Measurements from ENCODE around the gene CHRM1.

Gene CHRM1

DNA sequence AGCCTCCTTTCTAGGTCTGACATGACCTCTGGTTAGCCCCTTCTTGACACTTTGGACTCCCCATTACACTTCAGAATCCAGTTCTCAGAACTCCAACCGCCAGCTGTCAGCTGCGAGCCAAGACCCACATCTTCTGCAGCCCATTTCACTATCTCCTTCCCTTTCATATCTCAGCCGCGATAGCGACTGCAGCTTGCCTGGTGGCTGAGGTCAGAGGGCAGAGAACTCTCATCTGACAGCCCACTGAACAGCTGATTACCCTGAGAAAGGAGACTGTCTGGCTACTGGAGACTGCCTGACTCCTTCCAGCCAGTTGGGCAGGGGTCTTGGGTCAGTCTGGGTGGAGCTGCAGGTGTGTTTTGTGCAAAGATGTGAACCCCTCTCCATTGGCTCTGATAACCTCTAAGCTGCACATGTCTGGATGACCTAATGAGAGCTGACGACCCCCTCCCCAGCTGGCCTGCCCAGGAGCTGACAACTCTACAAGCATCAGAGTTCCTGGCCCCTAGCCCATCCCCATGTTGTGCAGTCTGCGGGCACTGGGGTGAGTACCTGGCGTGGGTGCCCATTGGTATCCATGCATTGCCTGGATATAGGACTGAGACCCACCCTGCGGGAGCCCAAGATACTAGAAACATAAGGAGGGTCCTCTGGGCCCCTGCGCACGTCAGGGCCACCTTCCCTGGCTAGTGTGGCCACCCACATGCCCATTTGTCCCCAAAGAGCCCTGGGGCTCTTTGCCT lies 1.1 kb downstream of the CHRM1 start:
- H3K4me3 ChIP-seq (ENCODE audit: low read depth, low read length): no peak overlapping the region
- TF ChIP-seq, protein P1, sequence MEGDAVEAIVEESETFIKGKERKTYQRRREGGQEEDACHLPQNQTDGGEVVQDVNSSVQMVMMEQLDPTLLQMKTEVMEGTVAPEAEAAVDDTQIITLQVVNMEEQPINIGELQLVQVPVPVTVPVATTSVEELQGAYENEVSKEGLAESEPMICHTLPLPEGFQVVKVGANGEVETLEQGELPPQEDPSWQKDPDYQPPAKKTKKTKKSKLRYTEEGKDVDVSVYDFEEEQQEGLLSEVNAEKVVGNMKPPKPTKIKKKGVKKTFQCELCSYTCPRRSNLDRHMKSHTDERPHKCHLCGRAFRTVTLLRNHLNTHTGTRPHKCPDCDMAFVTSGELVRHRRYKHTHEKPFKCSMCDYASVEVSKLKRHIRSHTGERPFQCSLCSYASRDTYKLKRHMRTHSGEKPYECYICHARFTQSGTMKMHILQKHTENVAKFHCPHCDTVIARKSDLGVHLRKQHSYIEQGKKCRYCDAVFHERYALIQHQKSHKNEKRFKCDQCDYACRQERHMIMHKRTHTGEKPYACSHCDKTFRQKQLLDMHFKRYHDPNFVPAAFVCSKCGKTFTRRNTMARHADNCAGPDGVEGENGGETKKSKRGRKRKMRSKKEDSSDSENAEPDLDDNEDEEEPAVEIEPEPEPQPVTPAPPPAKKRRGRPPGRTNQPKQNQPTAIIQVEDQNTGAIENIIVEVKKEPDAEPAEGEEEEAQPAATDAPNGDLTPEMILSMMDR (IDR thresholded peaks at IDR 0.05; ENCODE audit: borderline replicate concordance, insufficient read depth, low read depth, low read length): no peak

DNA sequence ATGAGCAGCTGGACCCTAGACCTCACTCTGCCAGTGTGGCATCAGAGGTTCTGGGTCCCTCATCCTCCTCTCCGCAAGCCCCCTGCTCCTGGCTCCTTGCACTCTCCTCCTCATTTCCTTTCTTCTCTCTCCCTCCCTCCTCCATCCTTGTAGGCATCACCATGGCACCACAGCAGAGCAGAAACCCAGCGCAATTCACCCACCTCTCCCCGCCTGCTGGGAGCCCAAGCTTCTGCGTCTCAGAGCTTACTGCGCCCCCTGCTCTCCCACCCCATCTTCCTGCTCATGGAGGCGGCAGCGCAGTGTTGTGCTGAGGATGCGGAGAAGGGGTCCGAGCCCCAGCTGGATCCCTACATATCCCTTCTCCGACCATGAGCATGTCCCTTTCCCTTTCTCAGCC lies 1.7 kb downstream of the CHRM1 start:
- TF ChIP-seq, protein P1 (IDR thresholded peaks at IDR 0.05; ENCODE audit: borderline replicate concordance, insufficient read depth, low read depth, low read length): no peak
- no peak overlapping the region for H3K4me3 ChIP-seq (ENCODE audit: low read depth, low read length)

DNA sequence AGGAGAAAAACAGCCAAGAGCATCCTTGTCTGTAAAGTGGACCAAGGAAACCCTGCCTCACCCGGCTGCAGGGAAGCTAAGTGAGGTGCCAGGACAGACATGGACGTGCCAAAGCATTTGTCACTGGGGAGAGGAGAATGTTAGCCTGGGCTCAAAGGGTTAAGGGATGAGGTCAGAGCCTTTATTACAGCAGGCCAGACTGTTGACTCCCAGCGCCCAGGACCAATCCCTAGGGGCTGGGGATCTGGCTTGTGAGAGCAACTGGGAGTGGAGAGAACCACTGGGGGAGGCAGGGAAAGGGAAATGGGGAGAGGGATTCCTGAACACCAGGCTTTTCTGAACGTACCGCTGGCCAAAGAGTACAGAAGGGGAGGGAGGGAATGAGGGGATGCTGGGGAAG lies 2.6 kb downstream of the CHRM1 start:
- H3K4me3 ChIP-seq (ENCODE audit: low read depth, low read length): no peak overlapping the region
- TF ChIP-seq, protein P1 (IDR thresholded peaks at IDR 0.05; ENCODE audit: borderline replicate concordance, insufficient read depth, low read depth, low read length): no peak

DNA sequence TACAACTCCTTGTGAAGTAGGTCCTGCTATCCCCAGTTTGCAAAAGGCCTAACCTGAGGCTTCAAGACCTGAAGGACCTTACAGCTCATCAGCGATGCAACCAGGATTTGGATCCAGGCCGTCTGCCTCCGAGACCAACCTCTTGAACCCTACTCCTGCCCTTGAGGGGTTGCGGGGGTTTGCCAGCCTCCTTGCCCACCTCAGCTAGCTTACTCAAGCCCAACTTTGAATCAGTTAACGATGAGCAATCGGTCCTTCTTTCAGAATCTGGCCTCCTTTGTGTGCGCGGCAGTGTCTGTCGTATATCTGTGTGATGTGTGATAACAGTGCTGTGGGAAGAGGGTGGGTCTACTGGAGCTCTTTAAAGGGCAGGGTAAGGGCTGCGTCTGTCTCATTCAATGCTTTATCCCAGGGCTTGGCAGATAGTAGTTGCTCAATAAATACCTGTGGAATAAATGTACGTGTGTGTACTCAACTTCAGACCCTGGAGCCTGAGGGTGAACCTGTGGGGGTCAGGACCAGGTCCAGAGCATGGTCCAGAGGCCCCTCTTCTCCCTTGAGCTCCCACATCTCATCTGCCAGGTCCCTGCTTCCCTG lies 3.2 kb downstream of the CHRM1 start:
- H3K4me3 ChIP-seq (ENCODE audit: low read depth, low read length): no peak overlapping the region
- TF ChIP-seq, protein P1 (IDR thresholded peaks at IDR 0.05; ENCODE audit: borderline replicate concordance, insufficient read depth, low read depth, low read length): no peak

DNA sequence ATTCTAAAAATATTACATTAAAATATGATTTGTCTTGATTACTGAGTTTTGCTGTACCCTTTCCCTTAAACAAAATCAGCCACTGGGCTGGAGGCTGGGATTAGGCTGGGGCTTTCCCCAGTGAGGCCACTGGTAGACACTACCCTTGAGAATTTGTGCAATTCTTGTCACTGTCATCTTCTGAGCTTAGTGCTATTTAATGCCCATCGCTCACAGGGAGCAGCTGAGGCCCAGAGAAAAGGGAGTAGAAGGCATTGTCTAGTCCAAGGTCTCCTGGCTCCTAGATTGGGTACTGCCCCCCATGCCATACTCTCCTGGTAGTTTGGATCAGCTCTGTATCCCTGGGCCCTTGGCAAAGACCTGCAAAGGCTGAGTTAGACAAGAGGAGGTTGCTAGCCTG lies 6.7 kb downstream of the CHRM1 start:
- no peak overlapping the region for H3K4me3 ChIP-seq (ENCODE audit: low read depth, low read length)
- TF ChIP-seq, protein P1 (IDR thresholded peaks at IDR 0.05; ENCODE audit: borderline replicate concordance, insufficient read depth, low read depth, low read length): no peak

DNA sequence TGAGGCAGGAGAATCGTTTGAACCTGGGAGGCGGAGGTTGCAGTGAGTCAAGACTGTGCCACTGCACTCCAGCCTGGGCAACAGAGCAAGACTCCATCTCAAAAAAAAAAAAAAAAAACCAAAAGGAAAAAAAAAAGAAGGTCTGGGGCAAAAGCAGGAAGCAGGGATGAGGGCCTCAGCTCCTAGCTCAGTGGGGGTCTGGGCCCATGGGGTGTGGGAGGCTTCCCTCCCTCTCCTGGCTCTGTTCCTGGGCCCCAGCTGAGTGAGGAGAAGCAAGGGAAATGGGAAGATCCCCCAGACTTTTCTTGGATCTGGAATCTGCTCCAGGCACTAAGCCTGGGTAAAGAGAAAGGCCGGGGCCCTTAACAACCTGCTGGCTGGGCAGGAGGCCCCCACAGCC lies 8.9 kb downstream of the CHRM1 start:
- H3K4me3 ChIP-seq (ENCODE audit: low read depth, low read length): no peak overlapping the region
- TF ChIP-seq, protein P1 (IDR thresholded peaks at IDR 0.05; ENCODE audit: borderline replicate concordance, insufficient read depth, low read depth, low read length): no peak

Data from GM12875 (cell line).